Measurements from ENCODE around the gene FAM228A. TPM values are rescaled to one million over a fixed set of nuclear protein-coding genes. Genes with fewer than 3 reads are reported as not detected.
A peak's percentile ranks its signal among the peaks of the same experiment; 100 is the strongest.

Gene FAM228A
- total RNA-seq, 1 experiment from 2014 or later = not detected

GRCh38 chr2:24164416-24164973 is 10.4 kb upstream of the FAM228A start:
- H3K27me3 ChIP-seq (replicated peaks; ENCODE audit: control insufficient read depth, insufficient read depth, low read length) = no peaks in the 10 kb centered on the region; the same call in 1 of the 2 replicates

GRCh38 chr2:24169023-24169422 is 5.8 kb upstream of the FAM228A start:
- H3K4me1 ChIP-seq = no peaks in the 10 kb centered on the region
- Mint-ChIP-seq H3K4me3 (ENCODE audit: unreplicated experiment) (no peak overlapping the region), H3K36me3 (ENCODE audit: insufficient read depth, unreplicated experiment) (no peaks in the 10 kb centered on the region), H3K9me3 (ENCODE audit: unreplicated experiment) (no peaks in the 10 kb centered on the region), H3K4me1 (ENCODE audit: low read depth, unreplicated experiment) (no peaks in the 10 kb centered on the region), H3K27ac (ENCODE audit: unreplicated experiment) (no peak overlapping the region), H3K27me3 (ENCODE audit: insufficient read depth, unreplicated experiment) (peaks cover 2% of the 10 kb centered on the region)
- CTCF ChIA-PET = interaction anchor here (1.3 kb wide), 1 partner anchor 85 kb away, joined by 4 read pairs; no protein-coding TSS in a partner anchor
- no peak for TF ChIP-seq CTCF (IDR thresholded peaks at IDR 0.05; ENCODE audit: insufficient read depth in 1 of 2, low read depth in 1 of 2, low read length in 1 of 2, severe bottlenecking in 1 of 2, unreplicated experiment in 1 of 2)
- intact Hi-C loops (cut with micrococcal nuclease; ENCODE audit: unreplicated experiment) = loop anchor here (10.0 kb wide), 1 partner anchor 244 kb away; the partner anchor contains the start of gene ATAD2B
- H3K36me3 ChIP-seq (ENCODE audit: control insufficient read depth, insufficient read depth, low read length) = no peaks in the 10 kb centered on the region
- no peaks in the 10 kb centered on the region; the same call in 1 of the 2 replicates for H3K27me3 ChIP-seq (replicated peaks; ENCODE audit: control insufficient read depth, insufficient read depth, low read length)
- POLR2A ChIA-PET = interaction anchor here (0.6 kb wide), 1 partner anchor 369 kb away, joined by 4 read pairs; no protein-coding TSS in a partner anchor
- H3K9me3 ChIP-seq = no peaks in the 10 kb centered on the region
- DNase-seq = no peak
- no peak overlapping the region for H3K4me3 ChIP-seq (ENCODE audit: low read depth, low read length)
- BruUV-seq (replicated peaks) = no TSS peak

More at GRCh38 chr2:24164416-24164973, 10.4 kb upstream of the FAM228A start:
- Mint-ChIP-seq H3K4me1 (ENCODE audit: low read depth, unreplicated experiment) (no peaks in the 10 kb centered on the region), H3K9me3 (ENCODE audit: unreplicated experiment) (peaks cover 12% of the 10 kb centered on the region), H3K4me3 (ENCODE audit: unreplicated experiment) (no peak overlapping the region), H3K36me3 (ENCODE audit: insufficient read depth, unreplicated experiment) (no peaks in the 10 kb centered on the region), H3K27ac (ENCODE audit: unreplicated experiment) (no peak overlapping the region), H3K27me3 (ENCODE audit: insufficient read depth, unreplicated experiment) (peaks cover 2% of the 10 kb centered on the region)
- Histone ChIP-seq H3K4me1 (no peaks in the 10 kb centered on the region), H3K4me3 (ENCODE audit: low read depth, low read length) (no peak overlapping the region), H3K9me3 (no peaks in the 10 kb centered on the region), H3K36me3 (ENCODE audit: control insufficient read depth, insufficient read depth, low read length) (no peaks in the 10 kb centered on the region)
- CTCF ChIA-PET = interaction anchor here (0.6 to 1.5 kb wide), 5 partner anchors 10 to 237 kb away, joined by 3 to 15 read pairs (median 5); partner anchors contain the start of genes ATAD2B and SF3B6
- DNase-seq = peak; percentile 66 to 84
- POLR2A ChIA-PET = no interaction called here
- peak; percentile 93 to 99 for TF ChIP-seq CTCF (IDR thresholded peaks at IDR 0.05; ENCODE audit: insufficient read depth in 1 of 2, low read depth in 1 of 2, low read length in 1 of 2, severe bottlenecking in 1 of 2, unreplicated experiment in 1 of 2)
- intact Hi-C loops (cut with micrococcal nuclease; ENCODE audit: unreplicated experiment) = loop anchor here (1.0 to 10.0 kb wide), 4 partner anchors 80 to 340 kb away; partner anchors contain the start of genes ATAD2B, SF3B6 and TP53I3
- no TSS peak for BruUV-seq (replicated peaks)

- Histone ChIP-seq H3K4me3 (ENCODE audit: low read depth, low read length) (no peak overlapping the region), H3K27me3 (replicated peaks; ENCODE audit: control insufficient read depth, insufficient read depth, low read length) (no peaks in the 10 kb centered on the region), H3K9me3 (no peaks in the 10 kb centered on the region), H3K36me3 (ENCODE audit: control insufficient read depth, insufficient read depth, low read length) (no peaks in the 10 kb centered on the region), H3K4me1 (no peaks in the 10 kb centered on the region)
- ChIA-PET CTCF (no interaction called here), POLR2A (no interaction called here)
- no TSS peak for BruUV-seq (replicated peaks)
- H3K4me3 Mint-ChIP-seq (ENCODE audit: unreplicated experiment) = no peak overlapping the region
- no peak overlapping the region for H3K27ac Mint-ChIP-seq (ENCODE audit: unreplicated experiment)
- H3K36me3 Mint-ChIP-seq (ENCODE audit: insufficient read depth, unreplicated experiment) = no peaks in the 10 kb centered on the region
- H3K27me3 Mint-ChIP-seq (ENCODE audit: insufficient read depth, unreplicated experiment) = no peaks in the 10 kb centered on the region
- H3K4me1 Mint-ChIP-seq (ENCODE audit: low read depth, unreplicated experiment) = no peaks in the 10 kb centered on the region
- intact Hi-C loops (cut with micrococcal nuclease; ENCODE audit: unreplicated experiment) = no loop called here
- TF ChIP-seq CTCF (IDR thresholded peaks at IDR 0.05; ENCODE audit: insufficient read depth in 1 of 2, low read depth in 1 of 2, low read length in 1 of 2, severe bottlenecking in 1 of 2, unreplicated experiment in 1 of 2) = no peak
- no peak for DNase-seq
- H3K9me3 Mint-ChIP-seq (ENCODE audit: unreplicated experiment) = no peaks in the 10 kb centered on the region
Observed at GRCh38 chr2:24175631-24176187, 856 bp downstream of the FAM228A start.
